ENCODE results near the gene PBRM1.

DNA sequence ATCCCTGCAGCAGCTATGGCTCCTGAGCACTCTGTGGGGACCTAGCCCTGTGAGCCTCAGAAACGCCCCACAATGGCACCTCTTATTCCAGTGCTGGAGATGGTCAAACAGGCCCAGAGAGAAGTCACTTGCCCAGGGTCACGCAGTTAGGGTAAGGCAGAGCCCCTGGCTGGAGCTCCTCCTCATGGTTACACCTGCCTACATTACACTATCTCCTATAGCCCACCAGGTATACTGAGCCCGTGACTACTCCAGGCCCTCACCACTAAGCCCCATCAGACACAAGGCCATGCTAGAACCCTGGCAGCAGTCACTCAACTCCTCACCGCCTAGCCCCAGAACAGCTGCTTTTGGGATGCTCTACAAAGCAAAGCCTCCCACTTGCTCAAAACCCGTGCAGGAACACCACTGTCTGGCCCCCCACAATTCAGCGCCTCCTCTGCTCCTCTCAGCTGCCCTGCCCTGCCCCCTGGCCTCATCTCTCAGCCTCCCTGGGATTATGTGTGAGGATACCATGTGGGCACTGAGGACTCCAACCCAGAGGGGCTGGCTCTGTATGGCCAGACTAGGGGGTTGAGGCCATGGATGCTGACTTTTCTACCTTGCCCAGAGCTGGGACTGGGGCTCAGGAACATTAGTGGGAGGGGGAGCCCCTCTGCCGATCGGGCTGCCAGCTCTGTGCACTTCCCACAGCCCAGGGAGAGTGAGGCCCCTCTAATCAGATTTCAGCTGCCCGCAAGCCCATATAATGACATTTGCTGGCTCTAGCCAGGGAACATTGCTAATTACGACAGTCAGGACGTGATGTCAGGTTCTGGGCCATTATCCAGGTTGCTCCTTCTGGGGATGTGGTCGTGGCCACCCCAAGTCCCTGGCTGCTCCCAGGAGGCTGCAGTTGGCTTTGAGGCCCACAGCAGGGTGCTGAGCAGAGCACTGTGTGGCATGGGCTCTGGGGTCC, 156.1 kb downstream of the PBRM1 start:
- TF ChIP-seq CTCF (conservative IDR thresholded peaks at IDR 0.05; ENCODE audit: low read length) (no peak), EZH2phosphoT487 (IDR thresholded peaks at IDR 0.05; ENCODE audit: borderline replicate concordance, low read depth, low read length) (no peak)
